HCT116 (cell line): ENCODE measurements around the gene CHPT1. TPM values are rescaled to one million over a fixed set of nuclear protein-coding genes. Genes with fewer than 3 reads are reported as not detected.

ENCODE experiments used
- ATAC-seq: fragments of 200-7000 bp; cut with Tn5 transposase; 2 replicates; pipeline ENCODE4 v1.9.1; 2020; ENCODE audit warnings: mild to moderate bottlenecking, moderate library complexity
- BruUV-seq: library from RNA; stranded (reverse); fragments of 400-500 nt; replicated peaks from 2 replicates; lab custom pipeline; 2021; lab: Mats Ljungman, UMichigan
- CTCF ChIA-PET: fragments of 300-600 bp; sonication (Branson Sonifier 250); formaldehyde crosslinking; loops from one replicate; lab custom pipeline; 2021; ENCODE audit warnings: antibody characterized with exemption; lab: Charles Lee
- POLR2A ChIA-PET: fragments of 300-600, 350-600 bp; sonication (Branson Sonifier 250); formaldehyde crosslinking; loops from one replicate; lab custom pipeline; 2021; ENCODE audit warnings: antibody characterized with exemption; lab: Charles Lee
- RAD21 ChIA-PET, 2 experiments: fragments of 300-600 bp; sonication (Branson Sonifier 250); formaldehyde crosslinking; loops; one replicate each; lab custom pipeline; 2023; ENCODE audit warnings: low total read pairs in 2 of 2; ENCODE audit not compliant: uncharacterized antibody in 2 of 2, unreplicated experiment in 2 of 2, low non-redundant PET in 1 of 2; lab: Charles Lee
- DNase-seq: peaks from one replicate; pipeline ENCODE4 v3.0.0-alpha.2; 2010; ENCODE audit warnings: low read depth, low spot score
- H2AFZ ChIP-seq: fragments of 200-600 bp; shearing (Covaris generic), sonication (generic); 2 replicates; pipeline ENCODE4 v1.6.1; 2017; ENCODE audit warnings: low read depth, mixed run types, mixed read lengths, antibody characterized with exemption, low read length; ENCODE audit not compliant: poor library complexity, severe bottlenecking
- H3K27ac ChIP-seq: 2 replicates; pipeline ENCODE4 v1.5.1; 2012; ENCODE audit warnings: low read depth, low read length
- H3K27me3 ChIP-seq: fragments of 200-600 bp; sonication (generic); 2 replicates; pipeline ENCODE4 v1.6.1; 2016; ENCODE audit warnings: mixed run types, low read length, mixed read lengths; ENCODE audit not compliant: insufficient read depth
- H3K36me3 ChIP-seq, 2 experiments: fragments of 200-500 bp in 1 of 2; fragments of 200-600 bp in 1 of 2; sonication (Bioruptor generic) in 1 of 2; sonication (generic) in 1 of 2; 2 replicates each; pipeline versions ENCODE4 v1.5.1 to v1.6.1; 2014 to 2016; ENCODE audit warnings: low read length in 2 of 2, inconsistent platforms in 1 of 2, mixed read lengths in 1 of 2, mixed run types in 1 of 2; ENCODE audit not compliant: insufficient read depth in 2 of 2, control insufficient read depth in 1 of 2
- H3K4me1 ChIP-seq, 2 experiments: fragments of 200-600 bp in 1 of 2; sonication (generic) in 1 of 2; 2 replicates each; pipeline versions ENCODE4 v1.5.1 to v1.6.1; 2012 to 2017; ENCODE audit warnings: low read length in 2 of 2, inconsistent platforms in 1 of 2, mild to moderate bottlenecking in 1 of 2, mixed read lengths in 1 of 2, mixed run types in 1 of 2, moderate library complexity in 1 of 2; ENCODE audit not compliant: insufficient read depth in 2 of 2, control insufficient read depth in 1 of 2
- H3K4me2 ChIP-seq: fragments of 200-600 bp; sonication (generic); 2 replicates; pipeline ENCODE4 v1.6.1; 2017; ENCODE audit warnings: mixed run types, low read length, mixed read lengths
- H3K4me3 ChIP-seq, 2 experiments: fragments of 200-600 bp in 1 of 2; sonication (generic) in 1 of 2; replicated peaks in 1 of 2; 2 replicates each; pipeline ENCODE4 v1.5.1; 2011 to 2016; ENCODE audit warnings: low read length in 2 of 2, control low read depth in 1 of 2, low read depth in 1 of 2, mild to moderate bottlenecking in 1 of 2, mixed read lengths in 1 of 2, mixed run types in 1 of 2
- H3K79me2 ChIP-seq: fragments of 200-600 bp; sonication (generic); 2 replicates; pipeline ENCODE4 v1.6.1; 2017; ENCODE audit warnings: mild to moderate bottlenecking, mixed run types, low read length, moderate library complexity, mixed read lengths; ENCODE audit not compliant: insufficient read depth
- H3K9ac ChIP-seq: fragments of 200-600 bp; sonication (generic); 2 replicates; pipeline ENCODE4 v1.6.1; 2016; ENCODE audit warnings: low read length, mixed read lengths
- H3K9me2 ChIP-seq: fragments of 200-600 bp; sonication (generic), shearing (Covaris generic); 2 replicates; pipeline ENCODE4 v1.6.1; 2017; ENCODE audit warnings: mixed run types, mild to moderate bottlenecking, moderate library complexity; ENCODE audit not compliant: insufficient read depth
- H3K9me3 ChIP-seq, 2 experiments: fragments of 200-500 bp in 1 of 2; fragments of 200-600 bp in 1 of 2; sonication (Bioruptor generic) in 1 of 2; sonication (generic) in 1 of 2; 2 replicates each; pipeline ENCODE4 v1.6.1; 2014 to 2017; ENCODE audit warnings: low read length in 2 of 2, mixed read lengths in 2 of 2, inconsistent platforms in 1 of 2, low read depth in 1 of 2, mild to moderate bottlenecking in 1 of 2, mixed run types in 1 of 2, moderate library complexity in 1 of 2; ENCODE audit not compliant: control insufficient read depth in 1 of 2, insufficient read depth in 1 of 2
- H4K20me1 ChIP-seq: fragments of 200-600 bp; sonication (generic), shearing (Covaris generic); 2 replicates; pipeline ENCODE4 v1.6.1; 2017; ENCODE audit warnings: mixed run types, mild to moderate bottlenecking, moderate library complexity; ENCODE audit not compliant: insufficient read depth
- CEBPB ChIP-seq: IDR thresholded peaks from 2 replicates; pipeline ENCODE4 v1.6.1; 2012; ENCODE audit warnings: low read depth
- ELF1 ChIP-seq: IDR thresholded peaks from 2 replicates; pipeline ENCODE4 v1.6.1; 2012; ENCODE audit warnings: low read depth, borderline replicate concordance
- FOSL1 ChIP-seq: IDR thresholded peaks from 2 replicates; pipeline ENCODE4 v1.6.1; 2012; ENCODE audit warnings: low read depth
- JUND ChIP-seq: IDR thresholded peaks from 2 replicates; pipeline ENCODE4 v1.6.1; 2012
- POLR2AphosphoS5 ChIP-seq: IDR thresholded peaks from 2 replicates; pipeline ENCODE4 v1.6.1; 2011; ENCODE audit warnings: mild to moderate bottlenecking, low read depth, low read length, moderate library complexity
- SP1 ChIP-seq: IDR thresholded peaks from 2 replicates; pipeline ENCODE4 v1.6.1; 2012; ENCODE audit warnings: low read depth
- YY1 ChIP-seq: IDR thresholded peaks from 2 replicates; pipeline ENCODE4 v1.6.1; 2011; ENCODE audit warnings: low read length, low read depth, moderate library complexity, mild to moderate bottlenecking; ENCODE audit not compliant: insufficient replicate concordance; ENCODE audit errors: extremely low read depth
- ZFX ChIP-seq: fragments of 450-650 bp; IDR thresholded peaks from 2 replicates; pipeline ENCODE4 v1.6.1; 2017
- ZNF274 ChIP-seq: fragments of 200-500 bp; sonication (Bioruptor generic); IDR thresholded peaks from 2 replicates; pipeline ENCODE4 v1.6.1; 2014; ENCODE audit warnings: mild to moderate bottlenecking, low read depth, low read length, inconsistent platforms
- intact Hi-C: fragments of 100-400 bp; cut with micrococcal nuclease; formaldehyde crosslinking; loops from 2 replicates; pipeline ENCODE4 v1.10.0; 2022
- total RNA-seq: library from RNA; stranded (reverse); gene quantifications from one replicate; pipeline ENCODE4 v1.2.1, GENCODE V29; 2021; ENCODE audit not compliant: unreplicated experiment
- TF ChIP-seq, protein P1 (sequence below): IDR thresholded peaks from 2 replicates; pipeline ENCODE4 v1.6.1; 2012; ENCODE audit warnings: low read depth
- TF ChIP-seq, protein P2 (sequence below): IDR thresholded peaks from 2 replicates; pipeline ENCODE4 v1.6.1; 2012

CHPT1 gene
- total RNA-seq, 1 experiment from 2014 or later, result 20.1 TPM

DNA sequence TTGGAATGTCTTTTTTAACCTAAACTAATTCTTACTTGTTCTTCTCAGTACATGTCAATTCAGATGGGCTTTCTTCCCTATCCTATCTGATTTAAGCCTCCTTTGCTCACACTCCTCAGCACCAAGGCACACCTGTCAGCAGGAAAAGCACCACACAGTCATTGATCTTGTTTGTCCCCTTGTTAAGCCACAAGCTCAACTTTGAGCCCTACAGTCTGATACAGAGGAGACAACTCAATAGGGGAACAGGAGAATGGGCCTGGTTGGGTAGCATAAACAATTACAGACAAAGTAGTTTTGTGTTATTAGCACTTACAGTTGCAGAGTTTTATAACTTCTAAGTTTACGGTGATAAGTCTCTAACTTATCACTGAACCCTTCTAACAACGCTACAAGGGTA, 71.3 kb downstream of the CHPT1 start:
- Histone ChIP-seq H3K4me2 (no peak overlapping the region), H4K20me1 (peaks cover 3% of the 10 kb centered on the region; the same call in 1 of the 2 replicates), H3K9me2 (no peaks in the 10 kb centered on the region), H3K4me1 (no peaks in the 10 kb centered on the region), H3K27ac (no peak overlapping the region), H3K79me2 (no peaks in the 10 kb centered on the region), H3K27me3 (no peaks in the 10 kb centered on the region)
- POLR2A ChIA-PET, result no interaction called here
- BruUV-seq, result no TSS peak
- RAD21 ChIA-PET, result no interaction called here
- TF ChIP-seq SP1, result no peak
- TF ChIP-seq YY1, result no peak
- TF ChIP-seq ELF1, result no peak
- TF ChIP-seq, protein P1, sequence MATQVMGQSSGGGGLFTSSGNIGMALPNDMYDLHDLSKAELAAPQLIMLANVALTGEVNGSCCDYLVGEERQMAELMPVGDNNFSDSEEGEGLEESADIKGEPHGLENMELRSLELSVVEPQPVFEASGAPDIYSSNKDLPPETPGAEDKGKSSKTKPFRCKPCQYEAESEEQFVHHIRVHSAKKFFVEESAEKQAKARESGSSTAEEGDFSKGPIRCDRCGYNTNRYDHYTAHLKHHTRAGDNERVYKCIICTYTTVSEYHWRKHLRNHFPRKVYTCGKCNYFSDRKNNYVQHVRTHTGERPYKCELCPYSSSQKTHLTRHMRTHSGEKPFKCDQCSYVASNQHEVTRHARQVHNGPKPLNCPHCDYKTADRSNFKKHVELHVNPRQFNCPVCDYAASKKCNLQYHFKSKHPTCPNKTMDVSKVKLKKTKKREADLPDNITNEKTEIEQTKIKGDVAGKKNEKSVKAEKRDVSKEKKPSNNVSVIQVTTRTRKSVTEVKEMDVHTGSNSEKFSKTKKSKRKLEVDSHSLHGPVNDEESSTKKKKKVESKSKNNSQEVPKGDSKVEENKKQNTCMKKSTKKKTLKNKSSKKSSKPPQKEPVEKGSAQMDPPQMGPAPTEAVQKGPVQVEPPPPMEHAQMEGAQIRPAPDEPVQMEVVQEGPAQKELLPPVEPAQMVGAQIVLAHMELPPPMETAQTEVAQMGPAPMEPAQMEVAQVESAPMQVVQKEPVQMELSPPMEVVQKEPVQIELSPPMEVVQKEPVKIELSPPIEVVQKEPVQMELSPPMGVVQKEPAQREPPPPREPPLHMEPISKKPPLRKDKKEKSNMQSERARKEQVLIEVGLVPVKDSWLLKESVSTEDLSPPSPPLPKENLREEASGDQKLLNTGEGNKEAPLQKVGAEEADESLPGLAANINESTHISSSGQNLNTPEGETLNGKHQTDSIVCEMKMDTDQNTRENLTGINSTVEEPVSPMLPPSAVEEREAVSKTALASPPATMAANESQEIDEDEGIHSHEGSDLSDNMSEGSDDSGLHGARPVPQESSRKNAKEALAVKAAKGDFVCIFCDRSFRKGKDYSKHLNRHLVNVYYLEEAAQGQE, result no peak
- TF ChIP-seq POLR2AphosphoS5, result no peak
- TF ChIP-seq FOSL1, result no peak
- TF ChIP-seq, protein P2, sequence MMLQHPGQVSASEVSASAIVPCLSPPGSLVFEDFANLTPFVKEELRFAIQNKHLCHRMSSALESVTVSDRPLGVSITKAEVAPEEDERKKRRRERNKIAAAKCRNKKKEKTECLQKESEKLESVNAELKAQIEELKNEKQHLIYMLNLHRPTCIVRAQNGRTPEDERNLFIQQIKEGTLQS, result no peak
- TF ChIP-seq CEBPB, result no peak
- TF ChIP-seq ZNF274, result no peak
- no peak for TF ChIP-seq JUND
- TF ChIP-seq ZFX, result no peak
- TF ChIP-seq, all 23 proteins: peak for 0
- Histone ChIP-seq H3K9me3 (no peaks in the 10 kb centered on the region), H3K36me3 (peaks cover 0 to 2% of the 10 kb centered on the region in 2 experiments; a peak in 1 of 4 replicates), H3K9ac (no peak overlapping the region), H2AFZ (no peak overlapping the region), H3K4me3 (no peak overlapping the region)
- intact Hi-C loops, result no loop called here
- CTCF ChIA-PET, result interaction anchor here (1.2 kb wide), 1 partner anchor 9 kb away, joined by 5 read pairs; no protein-coding TSS in a partner anchor
- DNase-seq, result no peak
- no peak for ATAC-seq
